HG03342 (cell line): ENCODE measurements around the gene FARS2.

Experiments used
- ATAC-seq: cut with Tn5 transposase; IDR thresholded peaks from one replicate; pipeline ENCODE4 v1.9.1; 2021; ENCODE audit warnings: mild to moderate bottlenecking, moderate library complexity; ENCODE audit not compliant: unreplicated experiment

The FARS2 gene

GRCh38 chr6:5459346-5459745, 198.0 kb downstream of the FARS2 start:
- ATAC-seq, result no peak

- no peak for ATAC-seq
Observed at GRCh38 chr6:5461365-5461764, 200.1 kb downstream of the FARS2 start.

- no peak for ATAC-seq
Observed at GRCh38 chr6:5462856-5463255, 201.5 kb downstream of the FARS2 start.

- no peak for ATAC-seq
Observed at GRCh38 chr6:5463690-5464089, 202.4 kb downstream of the FARS2 start.

- no peak for ATAC-seq
Observed at GRCh38 chr6:5464099-5464885, 203.0 kb downstream of the FARS2 start.

- ATAC-seq, result no peak
Observed at GRCh38 chr6:5466281-5467136, 205.2 kb downstream of the FARS2 start.

- no peak for ATAC-seq
Observed at GRCh38 chr6:5468586-5468985, 207.3 kb downstream of the FARS2 start.

- no peak for ATAC-seq
Observed at GRCh38 chr6:5469101-5469846, 208.0 kb downstream of the FARS2 start.

GRCh38 chr6:5471044-5471443, 209.7 kb downstream of the FARS2 start:
- peak; percentile 64 for ATAC-seq

GRCh38 chr6:5471637-5472398, 210.5 kb downstream of the FARS2 start:
- no peak for ATAC-seq

GRCh38 chr6:5472571-5472970, 211.3 kb downstream of the FARS2 start:
- ATAC-seq, result no peak

- ATAC-seq, result no peak
Observed at GRCh38 chr6:5475779-5476178, 214.5 kb downstream of the FARS2 start.

GRCh38 chr6:5478380-5478779, 217.1 kb downstream of the FARS2 start:
- ATAC-seq, result no peak

- no peak for ATAC-seq
Observed at GRCh38 chr6:5481033-5481432, 219.7 kb downstream of the FARS2 start.

- no peak for ATAC-seq
Observed at GRCh38 chr6:5481750-5482149, 220.4 kb downstream of the FARS2 start.

- ATAC-seq, result no peak
Observed at GRCh38 chr6:5482619-5483018, 221.3 kb downstream of the FARS2 start.

GRCh38 chr6:5484692-5485091, 223.4 kb downstream of the FARS2 start:
- no peak for ATAC-seq

GRCh38 chr6:5486214-5486613, 224.9 kb downstream of the FARS2 start:
- peak; percentile 89 for ATAC-seq

- ATAC-seq, result no peak
Observed at GRCh38 chr6:5490501-5491069, 229.3 kb downstream of the FARS2 start.

GRCh38 chr6:5492356-5492755, 231.0 kb downstream of the FARS2 start:
- ATAC-seq, result no peak
